Left ventricle myocardium inferior (tissue), 1 donor: ENCODE results near the gene WDR88. TPM values are rescaled to one million over a fixed set of nuclear protein-coding genes. Genes with fewer than 3 reads are reported as not detected.

ENCODE experiments used
- DNase-seq: peaks from one replicate; pipeline ENCODE4 v3.0.0-alpha.2; 2020
- H3K27ac ChIP-seq: fragments of 200-600 bp; replicated peaks from 2 replicates; pipeline ENCODE4 v1.8.0; 2021
- H3K27me3 ChIP-seq: fragments of 200-600 bp; 2 replicates; pipeline ENCODE4 v1.8.0; 2021; ENCODE audit warnings: low read depth
- H3K36me3 ChIP-seq: fragments of 200-600 bp; 2 replicates; pipeline ENCODE4 v1.8.0; 2021
- H3K4me1 ChIP-seq: fragments of 200-600 bp; 2 replicates; pipeline ENCODE4 v1.8.0; 2021
- H3K4me3 ChIP-seq: fragments of 200-600 bp; 2 replicates; pipeline ENCODE4 v1.8.0; 2021; ENCODE audit warnings: mild to moderate bottlenecking, moderate library complexity
- H3K9me3 ChIP-seq: fragments of 200-600 bp; replicated peaks from 2 replicates; pipeline ENCODE4 v1.8.0; 2021
- CTCF ChIP-seq: fragments of 200-600 bp; IDR thresholded peaks from 2 replicates; pipeline ENCODE4 v1.8.0; 2021; ENCODE audit warnings: antibody characterized with exemption, mild to moderate bottlenecking, borderline replicate concordance
- intact Hi-C: fragments of 100-400 bp; cut with micrococcal nuclease; formaldehyde crosslinking; loops from one replicate; pipeline ENCODE4 v1.11.0; 2022
- total RNA-seq: library from RNA; stranded (reverse); fragmentation: NEBNext Ultra II Directional; extraction: Animal tissue kit (Norgen Biotek cat#: 25700); gene quantifications from one replicate; pipeline ENCODE4 v1.2.1, GENCODE V29; 2021
- donor health status: DM: no; HTN: yes; CAD: no; lungs with severe emphysema.

WDR88 gene
- total RNA-seq, 1 donor from 2014 or later, result not detected

DNA sequence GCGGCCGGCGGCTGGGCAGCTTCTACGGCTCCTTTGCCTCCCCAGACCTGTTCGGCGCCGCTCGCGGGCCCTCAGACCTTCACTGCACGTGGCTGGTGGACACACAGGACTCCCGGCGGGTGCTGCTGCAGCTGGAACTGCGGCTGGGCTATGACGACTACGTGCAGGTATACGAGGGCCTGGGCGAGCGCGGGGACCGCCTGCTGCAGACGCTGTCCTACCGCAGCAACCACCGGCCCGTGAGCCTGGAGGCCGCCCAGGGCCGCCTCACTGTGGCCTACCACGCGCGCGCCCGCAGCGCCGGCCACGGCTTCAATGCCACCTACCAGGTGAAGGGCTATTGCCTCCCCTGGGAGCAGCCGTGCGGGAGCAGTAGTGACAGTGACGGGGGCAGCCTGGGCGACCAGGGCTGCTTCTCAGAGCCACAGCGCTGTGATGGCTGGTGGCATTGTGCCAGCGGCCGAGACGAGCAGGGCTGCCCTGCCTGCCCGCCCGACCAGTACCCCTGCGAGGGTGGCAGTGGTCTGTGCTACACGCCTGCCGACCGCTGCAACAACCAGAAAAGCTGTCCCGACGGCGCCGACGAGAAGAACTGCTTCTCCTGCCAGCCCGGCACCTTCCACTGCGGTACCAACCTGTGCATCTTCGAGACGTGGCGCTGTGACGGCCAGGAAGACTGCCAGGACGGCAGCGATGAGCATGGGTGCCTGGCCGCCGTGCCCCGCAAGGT, 73.8 kb downstream of the WDR88 start:
- intact Hi-C loops, result no loop called here
- Histone ChIP-seq H3K36me3 (peaks cover 12% of the 10 kb centered on the region), H3K4me1 (no peaks in the 10 kb centered on the region), H3K4me3 (no peak overlapping the region), H3K9me3 (no peaks in the 10 kb centered on the region), H3K27ac (no peak overlapping the region), H3K27me3 (no peaks in the 10 kb centered on the region)
- TF ChIP-seq CTCF, result no peak
- no peak for DNase-seq

- no peak overlapping the region for H3K27ac ChIP-seq
- no peak overlapping the region for H3K4me3 ChIP-seq
- no peaks in the 10 kb centered on the region for H3K9me3 ChIP-seq
- DNase-seq, result no peak
- no peaks in the 10 kb centered on the region for H3K27me3 ChIP-seq
- peaks cover 12% of the 10 kb centered on the region for H3K36me3 ChIP-seq
- H3K4me1 ChIP-seq, result no peaks in the 10 kb centered on the region
- no peak for TF ChIP-seq CTCF
- intact Hi-C loops, result no loop called here
Measured at GRCh38 chr19:33206261-33207039, 74.5 kb downstream of the WDR88 start.

DNA sequence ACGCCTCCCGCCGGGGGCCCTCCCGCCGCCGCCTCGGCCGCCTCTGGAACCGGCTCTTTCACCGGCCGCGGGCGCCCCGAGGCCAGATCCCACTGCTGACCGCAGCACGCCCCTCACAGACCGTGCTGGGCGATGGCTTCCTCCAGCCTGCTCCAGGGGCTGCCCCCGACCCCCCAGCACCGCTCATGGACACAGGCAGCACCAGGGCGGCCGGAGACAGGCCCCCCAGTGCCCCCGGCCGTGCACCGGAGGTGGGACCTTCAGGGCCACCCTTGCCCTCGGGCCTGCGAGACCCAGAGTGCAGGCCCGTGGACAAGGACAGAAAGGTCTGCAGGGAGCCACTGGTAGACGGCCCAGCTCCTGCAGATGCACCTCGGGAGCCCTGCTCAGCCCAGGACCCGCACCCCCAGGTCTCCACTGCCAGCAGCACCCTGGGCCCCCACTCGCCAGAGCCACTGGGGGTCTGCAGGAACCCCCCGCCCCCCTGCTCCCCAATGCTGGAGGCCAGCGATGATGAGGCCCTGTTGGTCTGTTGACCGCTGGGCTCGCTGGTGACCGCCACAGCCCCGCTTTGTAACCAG, 75.2 kb downstream of the WDR88 start:
- no peak for TF ChIP-seq CTCF
- no peaks in the 10 kb centered on the region for H3K27me3 ChIP-seq
- H3K4me3 ChIP-seq, result no peak overlapping the region
- H3K27ac ChIP-seq, result no peak overlapping the region
- peaks cover 12% of the 10 kb centered on the region for H3K36me3 ChIP-seq
- DNase-seq, result no peak
- intact Hi-C loops, result no loop called here
- no peaks in the 10 kb centered on the region for H3K4me1 ChIP-seq
- H3K9me3 ChIP-seq, result no peaks in the 10 kb centered on the region

- no peaks in the 10 kb centered on the region for H3K9me3 ChIP-seq
- H3K4me1 ChIP-seq, result no peaks in the 10 kb centered on the region
- TF ChIP-seq CTCF, result no peak
- DNase-seq, result no peak
- H3K27ac ChIP-seq, result no peak overlapping the region
- H3K27me3 ChIP-seq, result no peaks in the 10 kb centered on the region
- H3K4me3 ChIP-seq, result no peak overlapping the region
- intact Hi-C loops, result no loop called here
- peaks cover 12% of the 10 kb centered on the region for H3K36me3 ChIP-seq
Measured at GRCh38 chr19:33207903-33208302, 76.0 kb downstream of the WDR88 start.

- Histone ChIP-seq H3K4me3 (no peak overlapping the region), H3K4me1 (no peaks in the 10 kb centered on the region), H3K9me3 (no peaks in the 10 kb centered on the region), H3K27me3 (no peaks in the 10 kb centered on the region), H3K36me3 (peaks cover 12% of the 10 kb centered on the region), H3K27ac (no peak overlapping the region)
- DNase-seq, result no peak
- no peak for TF ChIP-seq CTCF
- intact Hi-C loops, result no loop called here
Measured at GRCh38 chr19:33208371-33208895, 76.5 kb downstream of the WDR88 start.
